Motor neuron (in vitro differentiated cells): ENCODE data around the gene RAP1GAP2. TPM values are rescaled to one million over a fixed set of nuclear protein-coding genes. Genes with fewer than 3 reads are reported as not detected.

Experiments used
- ATAC-seq, 8 experiments: fragments of 200-7000 bp; cut with Tn5 transposase; replicated peaks in 6 of 8; 2 replicates each; pipeline ENCODE4 v1.8.0; 2021; ENCODE audit warnings: mild to moderate bottlenecking in 8 of 8, moderate library complexity in 8 of 8
- H3K27ac ChIP-seq, 2 donors: fragments of 250-450 bp; sonication (Bioruptor Pico); 2 replicates each; pipeline ENCODE4 v1.9.0; 2021; ENCODE audit warnings: antibody characterized with exemption in 2 of 2, mild to moderate bottlenecking in 2 of 2, moderate library complexity in 1 of 2
- H3K4me1 ChIP-seq, 2 donors: fragments of 250-450 bp; sonication (Bioruptor Pico); replicated peaks in 1 of 2; 2 replicates each; pipeline ENCODE4 v1.6.1; 2021; ENCODE audit warnings: antibody characterized with exemption in 2 of 2, mild to moderate bottlenecking in 2 of 2, moderate library complexity in 1 of 2
- H3K4me3 ChIP-seq, 5 donors: fragments of 250-450 bp; sonication (Bioruptor Pico); 2 replicates each; pipeline ENCODE4 v1.9.0; 2021; ENCODE audit warnings: antibody characterized with exemption in 5 of 5, mild to moderate bottlenecking in 5 of 5, moderate library complexity in 4 of 5
- WGBS, 10 experiments: fragments of 450-650 bp; shearing (Covaris generic); methylation state at CpG; one replicate each; pipeline ENCODE4 v1.0.0; 2022; 5-methylcytosine and 5-hydroxymethylcytosine counted together
- in situ Hi-C, 9 experiments: fragments of 400-800 bp; cut with MboI; loops; one replicate each; pipeline ENCODE4 v1.15.0; 2021; ENCODE audit warnings: low sequenced_read_pairs in 9 of 9, low pct_unique_long_range_greater_than_20kb in 2 of 9; ENCODE audit not compliant: unreplicated experiment in 9 of 9
- total RNA-seq, 8 experiments: library from RNA; unstranded; fragments of 300-600 nt; gene quantifications; 2 replicates each; pipeline versions ENCODE4 v1.2.3 to v1.2.4, GENCODE V29; 2022

Gene RAP1GAP2
- total RNA-seq, 8 experiments from 2014 or later: 0.76 to 16.7 (median 4.3) TPM

GRCh38 chr17:2939714-2940351 is 143.6 kb downstream of the RAP1GAP2 start:
- Histone ChIP-seq H3K27ac (no peak overlapping the region), H3K4me3 (no peak overlapping the region), H3K4me1 (peaks cover 12 to 14% of the 10 kb centered on the region in 2 donors)
- no peak for ATAC-seq
- 20 to 100% (median 90%) methylated on average over 1 to 2 of the region's 26 CpGs; no CpG with 5 or more reads in 7 of the 10 experiments for WGBS, 10 experiments
- in situ Hi-C loops: no loop called here

- Histone ChIP-seq H3K4me1 (peaks cover 12 to 14% of the 10 kb centered on the region in 2 donors), H3K4me3 (no peak overlapping the region), H3K27ac (peak overlapping the region in 1 of 2 donors; percentile 9)
- ATAC-seq: peak in 7 of 8 experiments; percentile 59 to 99 (median 98)
- in situ Hi-C loops: no loop called here
- 80% methylated on average over 4 of the region's 15 CpGs; no CpG with 5 or more reads in 9 of the 10 experiments for WGBS, 10 experiments
Measured at GRCh38 chr17:2940352-2940751, 144.1 kb downstream of the RAP1GAP2 start.

- Histone ChIP-seq H3K27ac (no peak overlapping the region), H3K4me1 (peaks cover 12 to 14% of the 10 kb centered on the region in 2 donors), H3K4me3 (no peak overlapping the region)
- in situ Hi-C loops: no loop called here
- no peak for ATAC-seq
- 65 to 97% (median 83%) methylated on average over 3 to 11 of the region's 11 CpGs for WGBS, 10 experiments
Measured at GRCh38 chr17:2943981-2944380, 147.7 kb downstream of the RAP1GAP2 start.

GRCh38 chr17:2945299-2945698 is 149.1 kb downstream of the RAP1GAP2 start:
- ATAC-seq: no peak
- H3K4me3 ChIP-seq: no peak overlapping the region
- in situ Hi-C loops: no loop called here
- no peak overlapping the region for H3K27ac ChIP-seq
- 23 to 75% (median 56%) methylated on average over 1 to 2 of the region's 2 CpGs; no CpG with 5 or more reads in 2 of the 10 experiments for WGBS, 10 experiments
- H3K4me1 ChIP-seq: peaks cover 4 to 6% of the 10 kb centered on the region in 2 donors

GRCh38 chr17:2946144-2946543 is 149.9 kb downstream of the RAP1GAP2 start:
- no peaks in the 10 kb centered on the region for H3K4me1 ChIP-seq
- ATAC-seq: no peak
- H3K4me3 ChIP-seq: no peak overlapping the region
- no peak overlapping the region for H3K27ac ChIP-seq
- WGBS, 10 experiments: 18 to 100% (median 85%) methylated on average over 1 to 7 of the region's 7 CpGs
- in situ Hi-C loops: no loop called here

GRCh38 chr17:2947588-2947950 is 151.3 kb downstream of the RAP1GAP2 start:
- no peak overlapping the region for H3K27ac ChIP-seq
- 69 to 100% (median 87%) methylated on average over 1 to 14 of the region's 15 CpGs; no CpG with 5 or more reads in 4 of the 10 experiments for WGBS, 10 experiments
- no peak for ATAC-seq
- no peak overlapping the region for H3K4me3 ChIP-seq
- in situ Hi-C loops: no loop called here
- no peaks in the 10 kb centered on the region for H3K4me1 ChIP-seq

- 50 to 96% (median 73%) methylated on average over 2 to 10 of the region's 14 CpGs; no CpG with 5 or more reads in 4 of the 10 experiments for WGBS, 10 experiments
- no peak overlapping the region for H3K4me3 ChIP-seq
- no peaks in the 10 kb centered on the region for H3K4me1 ChIP-seq
- in situ Hi-C loops: no loop called here
- no peak overlapping the region for H3K27ac ChIP-seq
- peak in 1 of 8 experiments; percentile 13 for ATAC-seq
Measured at GRCh38 chr17:2947996-2948550, 151.8 kb downstream of the RAP1GAP2 start.

- 0 to 94% (median 40%) methylated on average over 1 to 4 of the region's 19 CpGs; no CpG with 5 or more reads in 5 of the 10 experiments for WGBS, 10 experiments
- ATAC-seq: no peak
- Histone ChIP-seq H3K4me3 (no peak overlapping the region), H3K4me1 (no peaks in the 10 kb centered on the region), H3K27ac (no peak overlapping the region)
- in situ Hi-C loops: no loop called here
Measured at GRCh38 chr17:2948721-2949468, 152.7 kb downstream of the RAP1GAP2 start.

- H3K4me3 ChIP-seq: no peak overlapping the region
- 5 to 100% (median 100%) methylated on average over 1 to 6 of the region's 7 CpGs; no CpG with 5 or more reads in 5 of the 10 experiments for WGBS, 10 experiments
- no peak overlapping the region for H3K27ac ChIP-seq
- ATAC-seq: peak in 3 of 8 experiments; percentile 87 to 99 (median 97)
- in situ Hi-C loops: no loop called here
- no peaks in the 10 kb centered on the region for H3K4me1 ChIP-seq
Measured at GRCh38 chr17:2949469-2950044, 153.3 kb downstream of the RAP1GAP2 start.

- no peak overlapping the region for H3K4me3 ChIP-seq
- in situ Hi-C loops: no loop called here
Measured at GRCh38 chr17:2950846-2951245, 154.6 kb downstream of the RAP1GAP2 start.

GRCh38 chr17:2952174-2952845 is 156.1 kb downstream of the RAP1GAP2 start:
- no peak overlapping the region for H3K4me3 ChIP-seq
- peaks cover 4 to 6% of the 10 kb centered on the region in 2 donors for H3K4me1 ChIP-seq
- ATAC-seq: no peak
- WGBS, 10 experiments: 43 to 93% (median 62%) methylated on average over 3 to 8 of the region's 8 CpGs; no CpG with 5 or more reads in 1 of the 10 experiments
- in situ Hi-C loops: no loop called here
- H3K27ac ChIP-seq: no peak overlapping the region

More at GRCh38 chr17:2950846-2951245, 154.6 kb downstream of the RAP1GAP2 start:
- Histone ChIP-seq H3K27ac (no peak overlapping the region), H3K4me1 (peaks cover 1 to 4% of the 10 kb centered on the region in 2 donors)
- no peak for ATAC-seq
- 93 to 100% (median 93%) methylated on average over 2 to 6 of the region's 10 CpGs; no CpG with 5 or more reads in 7 of the 10 experiments for WGBS, 10 experiments

- in situ Hi-C loops: no loop called here
- WGBS, 10 experiments: 0 to 86% (median 75%) methylated on average over 1 to 8 of the region's 8 CpGs; no CpG with 5 or more reads in 2 of the 10 experiments
- ATAC-seq: peak in 5 of 8 experiments; percentile 32 to 96 (median 85)
- no peak overlapping the region for H3K4me3 ChIP-seq
- H3K4me1 ChIP-seq: peaks cover 4 to 8% of the 10 kb centered on the region in 2 donors
- H3K27ac ChIP-seq: no peak overlapping the region
Measured at GRCh38 chr17:2954898-2955445, 158.7 kb downstream of the RAP1GAP2 start.
